GM18520 (cell line): ENCODE results near the gene HES7.

ENCODE experiments used
- ATAC-seq: cut with Tn5 transposase; IDR thresholded peaks from one replicate; pipeline ENCODE4 v1.9.1; 2021; ENCODE audit not compliant: unreplicated experiment

The HES7 gene

DNA sequence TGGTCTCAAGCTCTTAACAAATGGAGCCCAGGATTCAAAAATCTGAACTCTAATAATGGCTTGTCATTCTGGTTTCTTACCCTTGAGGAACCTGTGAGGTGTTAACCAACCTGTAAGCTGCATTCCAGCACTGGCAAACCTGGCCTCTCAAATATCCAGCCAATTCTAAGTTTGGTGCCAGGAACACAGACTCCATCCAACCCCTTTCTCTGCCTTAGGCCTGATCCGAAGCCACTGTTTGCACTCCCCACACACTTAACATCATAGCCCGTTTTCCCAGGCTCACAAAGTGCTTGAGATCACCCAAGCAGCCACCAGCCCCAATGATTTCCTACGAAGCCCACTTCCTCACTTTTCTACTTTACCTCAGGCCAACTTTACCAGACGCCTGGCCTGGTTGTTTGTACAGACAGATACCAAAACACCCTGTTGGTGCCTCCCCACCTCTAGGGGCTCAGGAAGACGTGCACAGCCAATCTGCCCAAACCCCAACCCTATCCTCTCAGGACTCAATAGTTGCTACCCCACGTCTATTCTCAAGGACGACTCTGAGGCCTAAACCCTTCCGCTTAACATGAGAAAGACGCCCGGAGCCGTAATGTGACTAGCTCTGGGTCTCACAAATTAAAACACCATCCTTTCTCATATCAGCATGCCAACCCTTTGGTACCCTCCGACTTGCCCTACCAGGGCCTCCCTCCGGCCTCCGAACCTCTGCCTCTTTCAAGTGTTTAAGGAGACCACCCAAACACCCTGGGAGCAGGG lies 31.5 kb upstream of the HES7 start:
- no peak for ATAC-seq

DNA sequence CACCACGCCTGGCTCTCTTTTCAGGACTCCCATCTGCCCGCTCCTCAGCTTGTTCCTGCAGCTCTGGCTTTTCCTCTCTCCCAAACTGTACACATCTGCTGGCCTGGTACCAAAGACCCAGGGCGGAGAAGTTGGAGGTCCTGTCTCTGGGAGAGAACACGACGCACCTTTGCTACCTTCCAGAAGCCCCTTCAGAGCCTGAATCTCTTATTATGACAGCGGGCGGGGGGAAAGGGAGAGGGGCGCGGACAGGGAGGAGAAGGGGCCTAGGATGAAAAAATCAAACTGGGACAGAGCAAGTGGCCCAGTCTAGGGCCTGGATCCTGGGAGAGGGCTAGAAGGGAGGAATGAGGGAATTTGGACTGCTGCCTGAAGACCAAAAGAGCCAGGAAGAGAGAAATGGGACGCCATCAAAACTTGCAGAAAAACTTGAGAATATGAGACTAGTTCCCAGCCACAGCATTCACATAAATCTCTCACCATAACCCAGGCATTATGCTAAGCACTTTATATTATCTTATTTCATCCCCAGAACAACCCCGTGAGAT lies 30.8 kb upstream of the HES7 start:
- no peak for ATAC-seq

DNA sequence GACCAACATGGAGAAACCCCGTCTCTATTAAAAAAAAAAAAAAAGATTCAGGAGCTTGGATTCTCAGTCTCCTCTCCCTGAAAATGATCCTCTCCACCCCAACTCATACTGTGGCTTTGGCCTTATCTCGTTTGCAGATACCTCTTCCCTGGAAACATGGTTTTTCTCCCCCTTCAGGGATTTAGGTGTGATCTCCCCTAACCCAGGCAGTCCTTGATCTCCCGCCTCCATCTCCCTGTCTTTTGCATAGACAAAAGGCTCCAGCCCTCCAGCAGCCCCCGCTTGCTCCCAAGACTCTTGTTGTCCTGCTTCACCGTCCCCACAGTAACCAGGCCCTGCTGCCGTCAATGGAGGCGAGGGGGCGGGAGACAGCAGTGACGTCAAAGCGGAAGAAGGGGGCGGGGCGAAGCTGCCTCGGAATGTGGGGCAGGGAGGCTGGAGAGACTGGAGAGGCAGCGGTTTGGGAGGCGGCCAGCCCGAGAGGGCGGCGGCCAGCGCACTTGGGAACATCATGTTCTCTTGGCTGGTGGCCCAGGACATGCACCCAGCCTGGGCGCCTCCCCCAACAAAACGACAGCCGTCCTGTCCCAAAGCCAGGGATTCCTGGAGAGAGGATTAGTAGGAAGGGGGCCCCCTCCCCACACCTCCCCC lies 30.2 kb upstream of the HES7 start:
- ATAC-seq, result no peak

DNA sequence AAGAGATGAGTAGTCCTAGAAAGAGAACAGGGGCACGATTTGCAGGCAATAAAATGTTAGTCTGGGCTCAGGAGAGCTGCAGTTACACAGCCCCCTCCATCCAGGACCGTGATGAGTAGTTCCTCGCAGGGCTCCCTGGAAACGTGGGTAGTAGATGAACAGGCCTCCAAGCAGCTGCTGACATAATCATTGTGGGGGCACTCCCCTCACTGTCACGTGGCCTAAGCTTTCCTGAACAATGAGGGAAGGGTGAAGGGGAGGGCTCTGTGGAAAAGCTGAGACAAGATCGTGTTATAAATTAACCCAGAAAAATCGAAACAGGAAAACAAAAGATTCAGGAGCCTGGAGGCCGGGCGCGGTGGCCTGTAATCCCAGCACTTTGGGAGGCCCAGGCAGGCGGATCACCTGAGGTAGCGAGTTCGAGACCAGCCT lies 29.6 kb upstream of the HES7 start:
- ATAC-seq, result no peak

DNA sequence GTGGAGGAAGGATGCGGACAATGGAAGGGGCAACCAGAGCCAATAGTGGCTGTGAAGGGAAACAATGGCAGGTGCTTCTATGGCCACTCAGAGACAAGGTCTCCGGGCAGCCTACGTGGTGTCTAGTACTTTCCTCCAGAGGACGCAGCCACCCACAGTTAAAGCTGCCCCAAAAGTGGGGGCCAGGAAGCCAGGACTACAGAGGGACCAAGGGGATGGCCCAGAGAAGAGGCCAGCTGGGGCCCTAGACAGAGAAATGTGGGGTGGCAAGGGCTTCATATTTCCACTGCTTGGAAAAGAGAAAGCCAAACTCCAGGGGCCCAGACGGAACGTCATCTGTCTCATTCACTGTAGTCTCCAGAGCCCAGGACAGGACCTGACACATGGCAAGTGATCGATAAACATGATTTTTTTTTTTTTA lies 29.1 kb upstream of the HES7 start:
- ATAC-seq, result no peak

DNA sequence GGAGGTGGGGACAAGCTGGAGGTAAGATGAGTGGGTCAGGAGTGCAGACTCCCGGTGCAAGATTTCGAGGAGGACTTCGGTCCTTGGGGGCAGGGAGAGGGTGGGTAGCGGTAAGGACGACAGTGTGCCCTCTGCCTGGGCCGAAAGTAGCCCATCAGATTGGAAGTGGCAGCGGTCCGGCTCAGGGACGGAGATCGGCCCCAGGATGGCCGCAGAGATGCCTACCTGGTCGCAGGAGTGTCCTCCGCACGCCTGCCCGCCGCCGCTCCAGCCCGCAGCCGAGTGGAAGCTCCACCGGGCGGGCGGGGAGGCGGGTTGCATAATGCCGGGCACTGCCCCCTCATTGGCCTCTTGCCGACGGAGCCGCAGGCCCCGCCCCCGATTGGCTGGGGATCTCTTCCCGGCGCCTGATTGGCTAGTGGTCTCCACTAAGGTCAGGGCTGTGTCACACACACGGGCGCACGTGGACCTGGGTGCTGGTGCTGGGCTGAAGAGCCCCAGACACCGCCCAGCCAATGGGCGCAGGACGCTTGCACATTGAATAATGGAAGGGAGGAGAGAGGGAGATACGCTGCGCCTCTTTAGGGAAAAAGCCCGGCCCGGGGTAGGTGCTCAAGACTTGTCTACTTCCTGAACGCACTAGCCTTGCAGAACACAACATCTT lies 28.3 kb upstream of the HES7 start, which contains the start of gene PER1:
PER1 (minus strand) TSS at position 293 of the 664 bp plus-strand sequence. CDS start 1,698 bp downstream, outside the sequence.
- ATAC-seq, result peak; percentile 30

DNA sequence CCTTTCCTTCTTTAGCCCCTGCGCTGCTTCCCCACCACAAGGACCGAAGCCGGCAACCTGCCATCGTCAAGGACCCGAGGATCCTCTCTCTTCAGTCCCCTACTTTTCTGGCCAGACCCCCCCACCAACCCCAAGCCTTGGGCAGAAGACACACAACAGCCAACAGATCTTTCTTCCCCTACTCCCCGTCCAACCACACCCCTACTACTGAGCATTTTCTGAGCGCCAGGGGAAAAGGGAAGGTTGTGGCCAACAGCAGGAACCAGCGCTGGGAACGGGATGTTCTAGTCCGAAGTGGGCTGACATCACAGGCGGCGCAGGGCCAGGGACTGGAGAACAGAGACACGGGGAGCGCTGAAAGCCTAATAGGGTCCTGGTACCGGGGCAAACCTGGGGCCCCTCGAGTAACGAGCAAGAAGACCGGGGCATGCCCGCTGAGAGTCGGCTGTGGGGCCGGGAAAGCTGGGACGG lies 27.8 kb upstream of the HES7 start:
- ATAC-seq, result no peak

DNA sequence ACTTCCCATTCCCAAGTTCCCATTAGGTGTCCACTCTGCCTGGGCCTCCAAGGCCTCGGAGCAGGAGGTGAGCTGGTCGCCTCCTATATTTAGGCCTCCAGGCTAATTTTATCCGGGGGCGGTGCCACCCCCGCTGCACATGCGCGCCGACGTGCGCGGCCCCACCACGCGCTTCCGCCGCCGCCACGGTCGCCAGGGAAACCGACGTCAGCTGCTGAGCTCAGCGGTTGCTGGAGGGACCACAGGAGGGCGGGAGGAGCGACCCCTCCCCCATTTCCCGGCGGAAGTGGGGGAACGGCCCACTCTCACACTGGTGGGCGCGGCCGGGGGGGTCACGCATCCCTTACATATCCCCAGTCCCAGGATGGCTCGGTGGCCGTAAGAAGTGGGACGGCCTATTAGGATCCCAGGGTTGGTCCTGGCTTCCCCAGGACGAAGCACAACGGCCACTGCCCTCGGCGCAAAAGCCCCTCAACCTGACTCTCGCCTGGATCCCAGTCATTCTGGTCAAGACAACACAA lies 27.3 kb upstream of the HES7 start:
- peak; percentile 35 for ATAC-seq

DNA sequence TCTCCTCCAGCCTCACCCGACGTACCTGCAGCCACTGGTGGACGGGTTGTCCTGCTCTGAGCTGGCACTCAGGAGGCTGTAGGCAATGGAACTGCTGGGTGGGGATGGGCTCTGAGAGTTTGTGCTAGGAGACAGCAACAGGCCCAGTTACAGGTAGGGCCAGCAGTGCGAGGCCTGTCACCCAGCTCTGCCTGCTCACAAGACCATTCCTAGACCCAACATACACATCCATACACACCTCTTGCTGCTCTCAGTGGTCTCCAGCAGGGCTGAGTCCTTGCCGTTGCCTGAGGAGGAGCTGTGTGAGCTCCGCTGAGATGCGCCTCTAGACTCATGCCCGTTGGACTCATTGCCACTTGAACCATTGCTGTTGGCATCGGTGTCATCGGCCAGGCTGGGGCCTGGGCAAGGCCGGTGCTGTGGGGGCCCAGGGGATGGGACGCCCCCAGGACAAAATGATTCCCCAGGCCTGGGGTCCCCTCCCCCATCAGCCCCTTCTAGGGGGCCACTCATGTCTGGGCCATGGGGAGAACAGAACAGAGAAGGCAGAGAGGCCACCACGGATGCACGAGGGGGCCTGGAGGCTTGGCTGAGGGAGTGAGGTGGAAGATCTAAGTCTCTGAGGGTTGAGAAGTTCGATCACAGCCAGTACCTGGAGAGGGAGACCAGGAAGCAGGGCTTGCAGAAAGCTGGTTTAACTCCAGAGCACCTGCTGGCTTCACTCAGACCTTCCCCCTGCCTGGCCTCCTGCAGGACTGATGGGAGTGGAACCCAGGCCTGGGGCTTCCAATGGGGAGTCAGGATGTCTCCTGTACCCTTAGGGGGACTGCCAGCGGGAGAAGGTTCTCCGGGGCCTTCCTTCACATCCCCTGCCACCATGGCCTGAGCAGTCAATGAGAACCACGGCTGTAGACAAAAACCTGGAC lies 26.6 kb upstream of the HES7 start:
- no peak for ATAC-seq

DNA sequence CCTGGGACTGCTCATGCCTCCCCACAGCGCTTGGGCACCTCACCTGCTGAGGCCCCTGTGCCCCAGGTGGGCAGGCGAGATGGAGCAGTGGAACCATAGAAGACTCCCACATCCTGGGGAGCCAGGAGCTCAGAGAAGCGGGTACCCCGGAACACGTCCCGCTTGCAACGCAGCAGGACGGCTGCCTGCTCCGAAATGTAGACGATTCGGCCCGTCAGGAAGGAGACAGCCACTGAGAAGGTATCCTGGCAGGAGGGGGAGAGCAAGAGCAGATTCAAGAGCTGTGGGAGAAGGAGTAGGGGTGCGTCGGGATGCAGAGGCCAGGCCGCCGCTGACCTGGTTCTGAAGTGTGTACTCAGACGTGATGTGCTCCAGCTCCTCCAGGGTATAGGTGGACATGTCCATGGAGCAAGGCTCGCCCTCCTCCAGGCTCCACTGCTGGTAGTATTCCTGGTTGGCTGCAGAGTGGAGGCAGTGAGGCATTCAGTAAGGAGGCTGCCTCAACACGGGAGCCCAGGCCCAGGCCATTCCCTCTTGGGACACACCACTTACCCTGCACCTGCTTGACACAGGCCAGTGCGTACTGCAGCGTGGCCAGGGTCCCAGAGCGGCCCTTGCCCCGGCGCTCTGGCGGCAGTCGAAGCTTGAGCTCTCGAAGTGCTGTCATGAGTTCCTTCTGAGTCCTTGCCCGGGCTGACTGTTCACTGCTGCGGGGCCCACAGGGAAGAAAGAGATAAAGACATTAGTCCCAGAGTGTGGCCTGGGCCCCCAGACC lies 25.7 kb upstream of the HES7 start:
- no peak for ATAC-seq

DNA sequence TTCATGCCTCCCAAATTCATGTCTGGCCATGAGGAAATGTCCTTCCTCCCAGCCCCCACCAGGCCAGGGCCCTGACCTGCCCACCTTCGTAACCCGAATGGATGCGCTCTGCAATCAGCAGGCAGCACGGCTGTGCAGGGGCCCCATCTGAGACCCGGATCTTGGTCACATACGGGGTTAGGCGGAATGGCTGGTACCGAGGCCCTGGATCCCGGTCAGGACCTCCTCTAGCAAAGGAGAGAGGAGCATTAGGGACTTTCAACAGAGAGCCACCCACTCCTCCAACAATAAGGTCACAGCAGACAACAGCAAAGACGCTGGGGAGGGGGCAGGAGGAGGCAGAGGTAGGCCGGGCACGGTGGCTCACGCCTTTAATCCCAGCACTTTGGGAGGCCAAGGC lies 24.7 kb upstream of the HES7 start:
- ATAC-seq, result no peak

DNA sequence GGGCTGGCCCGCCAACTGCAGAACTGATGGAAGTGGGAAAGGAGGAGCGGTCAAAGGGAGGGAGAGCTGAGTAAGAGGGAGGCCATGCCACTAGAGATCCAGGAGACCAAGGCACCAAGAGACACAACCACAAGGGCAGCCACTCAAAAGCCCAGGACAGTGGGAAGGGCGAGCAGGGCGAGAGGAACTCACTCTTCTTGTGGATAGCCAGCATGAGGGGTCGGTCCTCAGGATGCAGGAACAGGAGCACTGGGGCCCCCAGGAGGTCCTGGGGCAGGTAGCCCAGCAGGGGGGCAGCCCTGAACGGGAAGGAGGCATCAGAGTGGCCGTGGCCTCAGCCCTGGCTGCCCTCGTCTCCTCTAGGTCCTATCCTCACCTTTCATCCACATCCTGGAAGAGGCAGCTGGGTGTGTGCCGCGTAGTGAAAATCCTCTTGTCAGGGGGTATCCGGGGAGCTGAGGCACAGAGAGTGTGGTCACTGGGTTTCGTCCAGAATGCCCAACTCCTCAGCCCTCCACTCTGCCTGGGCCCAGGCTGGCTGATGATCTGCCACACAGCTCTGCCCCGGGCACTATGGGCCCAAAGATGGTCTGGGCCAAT lies 24.0 kb upstream of the HES7 start:
- no peak for ATAC-seq

DNA sequence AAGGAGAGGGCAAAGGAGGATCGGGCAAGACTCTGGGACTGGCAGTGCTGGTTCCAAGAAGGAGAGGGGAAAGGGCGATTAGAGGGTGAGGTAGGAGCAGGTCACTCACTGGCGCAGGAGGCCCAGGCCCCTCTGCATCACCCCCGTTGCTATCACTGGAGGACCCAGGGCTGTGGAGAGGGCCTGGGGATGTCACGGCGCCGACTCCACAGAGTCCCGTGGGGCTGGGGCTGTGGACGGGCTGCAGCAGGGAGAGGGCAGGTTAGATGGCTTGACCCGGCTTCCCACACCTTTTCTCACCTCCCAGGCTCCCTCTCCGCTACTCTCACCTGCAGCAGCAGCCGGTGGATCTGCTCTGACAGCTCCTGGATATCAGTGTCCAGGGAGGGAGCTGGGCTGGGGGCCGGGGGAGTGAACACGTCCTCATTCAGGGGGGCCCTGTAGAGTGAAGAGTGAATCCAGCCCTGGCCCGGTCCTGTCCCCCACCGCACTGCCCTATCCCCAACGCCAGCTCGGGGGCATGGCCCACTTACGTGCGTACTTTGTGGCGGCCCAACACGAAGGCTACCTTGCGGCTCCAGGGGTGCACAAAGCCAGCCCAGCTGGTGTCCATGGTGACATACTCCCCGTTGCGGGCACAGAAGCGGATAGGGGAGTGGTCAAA lies 23.4 kb upstream of the HES7 start:
- no peak for ATAC-seq

DNA sequence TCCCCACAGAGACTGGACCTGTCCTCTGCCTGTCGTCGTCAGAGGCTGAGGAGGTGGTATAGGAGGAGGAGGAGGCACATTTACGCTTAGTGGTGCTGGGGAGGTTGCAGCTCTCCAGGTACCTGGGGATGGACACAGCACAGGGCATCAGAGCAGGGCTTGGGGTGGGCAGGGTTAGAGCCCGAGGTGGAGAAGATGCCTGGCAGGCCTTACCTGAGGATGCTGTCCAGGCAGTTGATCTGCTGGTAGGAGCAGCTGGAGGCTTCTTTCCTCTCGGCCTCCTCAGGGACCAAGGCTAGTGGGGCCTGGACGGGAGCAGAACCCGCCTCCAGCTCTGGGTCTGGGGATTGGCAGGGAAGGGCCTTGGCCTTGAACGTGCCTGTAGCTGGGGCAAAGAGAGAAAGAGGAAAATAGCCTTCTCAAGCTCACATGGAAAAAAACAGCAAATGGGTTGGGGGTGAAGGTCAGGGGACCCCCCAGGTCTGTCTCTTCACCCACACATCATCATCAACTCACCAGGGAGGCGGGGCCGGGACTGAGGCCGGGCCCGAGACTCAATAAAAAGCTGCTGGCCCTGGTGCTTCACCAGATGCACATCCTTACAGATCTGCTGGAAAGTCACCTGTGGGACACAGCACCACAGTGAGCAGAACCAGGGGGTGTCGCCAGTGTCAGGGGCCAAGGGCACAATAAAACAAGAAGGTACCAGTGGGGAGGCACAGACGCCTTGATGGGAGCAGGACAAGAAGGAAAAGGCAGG lies 22.7 kb upstream of the HES7 start:
- no peak for ATAC-seq

DNA sequence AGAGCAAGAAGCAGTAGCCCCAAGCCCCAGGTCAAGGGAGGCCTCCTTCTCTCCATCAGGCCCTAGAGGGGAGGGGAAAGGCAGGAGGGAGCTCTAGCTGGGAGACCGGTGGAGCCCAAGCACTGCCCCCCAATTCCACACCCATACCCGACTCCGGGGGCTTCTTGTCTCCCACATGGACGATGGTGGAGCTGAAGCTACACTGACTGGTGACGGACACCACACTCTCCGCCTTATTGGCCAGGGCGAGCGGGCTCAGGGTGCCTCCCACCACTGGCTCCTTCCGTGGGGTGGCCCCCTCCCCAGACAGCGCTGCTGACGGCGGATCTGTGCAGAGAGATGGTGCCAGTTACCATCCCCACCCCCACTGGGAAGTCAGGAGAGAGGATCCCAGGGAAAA lies 21.9 kb upstream of the HES7 start:
- ATAC-seq, result no peak

DNA sequence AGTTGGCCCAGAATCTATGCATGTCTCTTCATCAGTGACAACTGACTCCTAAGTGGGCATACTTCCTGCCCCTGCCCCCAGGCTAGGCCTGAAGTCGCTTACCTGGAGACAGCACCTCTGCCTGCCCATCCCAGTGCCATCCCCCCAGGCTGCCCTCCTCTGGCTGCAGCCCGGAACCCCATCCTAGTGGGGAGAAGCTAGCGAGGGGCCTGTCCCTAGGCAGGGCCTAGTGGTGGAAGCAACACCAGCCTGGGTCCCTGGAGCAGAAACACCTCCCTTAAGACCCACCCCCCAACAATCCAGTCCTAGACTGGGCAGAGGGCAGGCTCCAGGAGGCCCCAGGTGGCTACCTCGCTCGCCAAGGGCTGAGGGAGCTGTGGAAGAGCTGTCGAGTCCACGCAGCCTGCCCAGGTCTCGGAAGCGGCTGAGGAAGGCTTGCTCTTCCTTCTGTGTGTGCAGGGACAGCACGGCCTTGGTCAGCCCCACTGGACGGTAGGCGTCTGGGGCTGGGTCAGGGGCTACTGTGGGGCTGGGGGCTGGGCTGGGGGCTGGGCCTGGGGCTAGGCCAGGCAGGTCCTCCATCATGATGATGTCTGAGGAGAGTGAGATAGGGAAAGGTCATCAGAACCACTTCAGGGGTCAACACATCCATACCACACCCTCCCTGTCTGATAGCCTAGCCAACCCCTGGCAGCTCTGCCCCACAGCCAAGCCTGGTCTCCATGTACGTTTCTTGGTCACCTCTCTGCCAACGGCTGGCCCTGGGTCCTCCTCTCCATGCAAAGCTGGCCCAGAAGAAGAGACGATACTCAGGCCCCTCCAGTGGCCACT lies 20.7 kb upstream of the HES7 start:
- no peak for ATAC-seq
